GM23248 (cell line): ENCODE results near the gene NDUFS7. TPM values are rescaled to one million over a fixed set of nuclear protein-coding genes. Genes with fewer than 3 reads are reported as not detected.

Experiments used
- DNase-seq: peaks from one replicate; pipeline ENCODE4 v3.0.0-alpha.2; 2015
- H2AFZ ChIP-seq: fragments of 200-600 bp; sonication (generic); 2 replicates; pipeline ENCODE4 v1.6.1; 2016; ENCODE audit warnings: antibody characterized with exemption
- H3F3A ChIP-seq: fragments of 200-600 bp; sonication (generic); 2 replicates; pipeline ENCODE4 v1.6.1; 2016; ENCODE audit warnings: mild to moderate bottlenecking, antibody characterized with exemption, mixed run types; ENCODE audit not compliant: insufficient read depth
- H3K27ac ChIP-seq: fragments of 200-600 bp; sonication (generic); 2 replicates; pipeline ENCODE4 v1.5.1; 2016; ENCODE audit warnings: mild to moderate bottlenecking
- H3K27me3 ChIP-seq: fragments of 200-600 bp; sonication (generic); replicated peaks from 2 replicates; pipeline ENCODE4 v1.6.1; 2016; ENCODE audit warnings: mild to moderate bottlenecking; ENCODE audit not compliant: insufficient read depth
- H3K36me3 ChIP-seq: fragments of 200-600 bp; sonication (generic); 2 replicates; pipeline ENCODE4 v1.6.1; 2016; ENCODE audit warnings: low read depth, mild to moderate bottlenecking
- H3K4me1 ChIP-seq: fragments of 200-600 bp; sonication (generic); 2 replicates; pipeline ENCODE4 v1.6.1; 2016; ENCODE audit warnings: mild to moderate bottlenecking; ENCODE audit not compliant: insufficient read depth
- H3K4me2 ChIP-seq: fragments of 200-600 bp; sonication (generic); one replicate; pipeline ENCODE4 v1.6.1; 2016; ENCODE audit warnings: mild to moderate bottlenecking; ENCODE audit not compliant: unreplicated experiment
- H3K4me3 ChIP-seq: fragments of 200-600 bp; sonication (generic); 2 replicates; pipeline ENCODE4 v1.5.1; 2016; ENCODE audit warnings: mild to moderate bottlenecking
- H3K79me2 ChIP-seq: fragments of 200-600 bp; sonication (generic); 2 replicates; pipeline ENCODE4 v1.6.1; 2016; ENCODE audit warnings: mild to moderate bottlenecking; ENCODE audit not compliant: insufficient read depth
- H3K9ac ChIP-seq: fragments of 200-600 bp; sonication (generic); 2 replicates; pipeline ENCODE4 v1.6.1; 2016; ENCODE audit warnings: mild to moderate bottlenecking
- H3K9me2 ChIP-seq: fragments of 200-600 bp; sonication (generic); 2 replicates; pipeline ENCODE4 v1.6.1; 2016; ENCODE audit warnings: mixed run types, mild to moderate bottlenecking, moderate library complexity; ENCODE audit not compliant: insufficient read depth
- H3K9me3 ChIP-seq: fragments of 200-600 bp; sonication (generic); one replicate; pipeline ENCODE4 v1.6.1; 2017; ENCODE audit warnings: low read depth
- H4K20me1 ChIP-seq: fragments of 200-600 bp; sonication (generic); 2 replicates; pipeline ENCODE4 v1.6.0; 2016; ENCODE audit not compliant: insufficient read depth
- EZH2 ChIP-seq: fragments of 200-600 bp; sonication (generic); IDR thresholded peaks from 2 replicates; pipeline ENCODE4 v1.6.1; 2018; ENCODE audit warnings: antibody characterized with exemption, mild to moderate bottlenecking; ENCODE audit not compliant: insufficient read depth, poor library complexity, severe bottlenecking
- EZH2phosphoT487 ChIP-seq: fragments of 200-600 bp; sonication (generic); IDR thresholded peaks from 2 replicates; pipeline ENCODE4 v1.6.1; 2018; ENCODE audit warnings: antibody characterized with exemption, moderate library complexity, mild to moderate bottlenecking, low read depth; ENCODE audit not compliant: insufficient read depth
- WGBS, 2 experiments: methylation state at CpG; one replicate each; pipeline ENCODE4 v1.1.6; 2015 to 2017; ENCODE audit warnings: low lambda C conversion rate in 2 of 2, low coverage in 1 of 2; ENCODE audit errors: missing lambda C conversion rate in 2 of 2; 5-methylcytosine and 5-hydroxymethylcytosine counted together
- in situ Hi-C: fragments of 300-500 bp; cut with MboI; formaldehyde crosslinking; loops from 2 replicates; pipeline ENCODE4 v1.15.0; 2020
- polyA plus RNA-seq: library from polyadenylated mRNA; unstranded; fragments of >200 nt; fragmentation: Nextera tagmentation; extraction: Ambion mirVana; gene quantifications from 2 replicates; pipeline ENCODE4 v1.2.1, GENCODE V29; 2016
- total RNA-seq: library from RNA; depleted of rRNA; stranded (reverse); fragments of >200 nt; shearing (Covaris generic); gene quantifications from 2 replicates; pipeline ENCODE4 v1.2.3, GENCODE V29; 2014

Gene NDUFS7
- total and polyA plus RNA-seq, 2 experiments from 2014 or later, result 67.1 to 173 TPM

DNA sequence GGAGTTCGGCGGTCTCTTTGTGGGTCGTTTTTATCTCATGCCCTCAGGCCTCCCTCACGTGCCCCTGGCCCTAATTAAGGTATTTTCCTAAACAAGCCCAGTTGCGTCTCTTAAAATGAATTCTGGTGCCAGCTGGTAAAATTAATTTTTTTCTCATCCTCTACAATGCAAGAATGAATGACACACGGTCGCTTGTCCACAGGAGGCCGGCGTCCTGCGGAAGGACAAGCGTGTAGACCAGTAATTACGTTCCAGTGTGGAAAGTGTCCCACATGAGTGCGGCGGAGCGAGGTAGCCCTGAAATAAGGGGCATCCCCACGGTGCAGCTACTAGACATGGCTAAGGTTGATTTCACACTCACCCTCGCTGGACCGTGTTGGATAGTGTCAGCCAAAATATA lies 34.5 kb upstream of the NDUFS7 start:
- H3F3A ChIP-seq, result peaks cover 5% of the 10 kb centered on the region; the same call in 1 of the 2 replicates
- no peaks in the 10 kb centered on the region for H3K36me3 ChIP-seq
- no peak overlapping the region for H3K27ac ChIP-seq
- H3K9me2 ChIP-seq, result no peaks in the 10 kb centered on the region
- 0 out of 2 replicates have a peak, but pooled peaks cover 5% of the 10 kb centered on the region for H3K4me1 ChIP-seq
- H3K27me3 ChIP-seq, result no peaks in the 10 kb centered on the region
- no peak for DNase-seq
- no peaks in the 10 kb centered on the region for H3K9me3 ChIP-seq
- no peak overlapping the region for H2AFZ ChIP-seq
- no peak overlapping the region for H3K9ac ChIP-seq
- 82 to 83% methylated on average over 18 of the region's 18 CpGs for WGBS, 2 experiments
- in situ Hi-C loops, result no loop called here
- no peak overlapping the region for H3K4me2 ChIP-seq
- no peak for TF ChIP-seq EZH2phosphoT487
- TF ChIP-seq EZH2, result no peak
- no peaks in the 10 kb centered on the region for H4K20me1 ChIP-seq
- no peak overlapping the region for H3K4me3 ChIP-seq
- no peaks in the 10 kb centered on the region for H3K79me2 ChIP-seq

DNA sequence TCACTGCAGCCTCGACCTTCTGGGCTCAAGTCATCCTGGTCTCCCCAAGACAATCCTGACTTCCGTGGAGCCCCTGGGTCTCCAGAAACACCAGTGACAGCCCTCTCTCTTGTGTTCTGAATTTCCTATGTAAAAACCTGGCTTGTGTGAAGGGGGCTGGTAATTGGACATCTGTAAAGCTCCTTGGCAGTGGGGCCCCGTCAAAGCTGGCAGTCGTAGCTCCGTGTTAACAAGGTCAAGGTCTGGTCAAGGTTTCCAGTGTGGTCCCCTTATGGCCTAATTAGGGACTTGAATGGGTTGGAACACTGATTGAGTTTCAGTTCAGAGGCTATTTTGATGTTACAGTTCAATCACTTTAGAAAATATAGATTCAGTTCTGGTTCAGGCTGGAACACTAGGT lies 32.8 kb upstream of the NDUFS7 start:
- in situ Hi-C loops, result no loop called here
- H3K4me2 ChIP-seq, result no peak overlapping the region
- no peak overlapping the region for H3K9ac ChIP-seq
- H3K36me3 ChIP-seq, result no peaks in the 10 kb centered on the region
- H2AFZ ChIP-seq, result no peak overlapping the region
- no peaks in the 10 kb centered on the region for H3K9me2 ChIP-seq
- H3K9me3 ChIP-seq, result no peaks in the 10 kb centered on the region
- 0 out of 2 replicates have a peak, but pooled peaks cover 5% of the 10 kb centered on the region for H3K4me1 ChIP-seq
- H3K4me3 ChIP-seq, result no peak overlapping the region
- no peak overlapping the region for H3K27ac ChIP-seq
- WGBS, 2 experiments, result 64 to 66% methylated on average over 5 of the region's 5 CpGs
- peaks cover 5% of the 10 kb centered on the region; the same call in 1 of the 2 replicates for H3F3A ChIP-seq
- no peaks in the 10 kb centered on the region for H3K27me3 ChIP-seq
- no peaks in the 10 kb centered on the region for H4K20me1 ChIP-seq
- peaks cover 9% of the 10 kb centered on the region; the same call in 1 of the 2 replicates for H3K79me2 ChIP-seq
- no peak for DNase-seq
- no peak for TF ChIP-seq EZH2phosphoT487

DNA sequence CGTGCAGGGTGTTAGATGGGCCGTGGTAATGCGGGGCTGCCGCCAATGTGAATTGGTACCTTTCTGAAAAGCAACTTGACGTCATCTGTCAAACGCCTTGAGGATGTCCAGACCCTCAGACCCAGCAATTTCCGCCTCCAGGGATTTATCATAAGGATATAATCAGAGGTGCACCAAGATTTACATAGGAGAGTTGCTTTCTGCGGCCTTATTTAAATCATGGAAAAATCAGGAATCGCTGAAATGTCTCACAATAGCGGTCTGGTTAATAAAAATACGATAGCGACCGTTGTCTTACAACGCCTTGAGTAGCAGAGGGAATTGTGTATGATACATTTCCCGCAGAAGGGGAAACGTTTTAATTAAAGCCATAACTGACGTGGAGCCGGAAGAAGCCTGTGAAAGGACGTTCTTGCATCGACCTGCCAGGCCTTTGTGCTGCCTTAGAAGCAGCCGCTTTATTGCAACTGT lies 32.3 kb upstream of the NDUFS7 start:
- Histone ChIP-seq H3K79me2 (peaks cover 14% of the 10 kb centered on the region), H3K9ac (no peak overlapping the region), H2AFZ (no peak overlapping the region), H3K36me3 (no peaks in the 10 kb centered on the region), H3K27ac (no peak overlapping the region), H4K20me1 (no peaks in the 10 kb centered on the region), H3K27me3 (no peaks in the 10 kb centered on the region), H3K9me3 (no peaks in the 10 kb centered on the region), H3K4me3 (no peak overlapping the region), H3K9me2 (no peaks in the 10 kb centered on the region), H3F3A (peaks cover 9% of the 10 kb centered on the region; the same call in 1 of the 2 replicates), H3K4me2 (no peak overlapping the region), H3K4me1 (peaks cover 9% of the 10 kb centered on the region)
- TF ChIP-seq EZH2phosphoT487 (no peak), EZH2 (no peak)
- no peak for DNase-seq
- 74 to 76% methylated on average over 21 of the region's 21 CpGs for WGBS, 2 experiments
- in situ Hi-C loops, result no loop called here

DNA sequence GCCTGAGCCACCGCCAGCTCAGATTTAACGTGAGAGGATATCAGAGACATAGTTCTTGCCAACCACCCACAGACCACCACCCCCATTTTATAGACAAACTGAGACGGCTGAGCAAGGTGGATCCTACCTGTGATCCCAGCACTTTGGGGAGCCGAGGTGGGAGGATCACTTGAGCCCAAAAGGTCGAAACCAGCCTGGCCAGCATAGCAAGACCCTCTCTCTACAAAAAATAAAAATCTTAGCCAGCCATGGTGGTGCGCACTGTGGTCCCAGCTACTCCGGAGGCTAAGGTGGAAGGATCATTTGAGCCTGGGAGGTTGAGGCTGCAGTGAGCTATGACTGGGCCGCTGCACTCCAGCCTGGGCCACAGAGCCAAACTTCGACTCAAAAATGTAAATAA lies 30.6 kb upstream of the NDUFS7 start:
- no peaks in the 10 kb centered on the region for H4K20me1 ChIP-seq
- no peaks in the 10 kb centered on the region for H3K27me3 ChIP-seq
- H3K79me2 ChIP-seq, result peaks cover 23% of the 10 kb centered on the region
- H2AFZ ChIP-seq, result no peak overlapping the region
- H3K4me2 ChIP-seq, result no peak overlapping the region
- no peak overlapping the region for H3K9ac ChIP-seq
- peaks cover 11% of the 10 kb centered on the region; the same call in 1 of the 2 replicates for H3F3A ChIP-seq
- peaks cover 13% of the 10 kb centered on the region for H3K4me1 ChIP-seq
- DNase-seq, result no peak
- in situ Hi-C loops, result no loop called here
- WGBS, 2 experiments, result 91 to 93% methylated on average over 9 of the region's 9 CpGs
- H3K27ac ChIP-seq, result no peak overlapping the region
- no peaks in the 10 kb centered on the region for H3K9me2 ChIP-seq
- H3K4me3 ChIP-seq, result no peak overlapping the region
- peaks cover 7% of the 10 kb centered on the region; the same call in 1 of the 2 replicates for H3K36me3 ChIP-seq
- H3K9me3 ChIP-seq, result no peaks in the 10 kb centered on the region
- TF ChIP-seq EZH2 (no peak), EZH2phosphoT487 (no peak)
